Uterus (tissue), 4 donors: ENCODE data around the gene ATP5F1B. TPM values are rescaled to one million over a fixed set of nuclear protein-coding genes. Genes with fewer than 3 reads are reported as not detected.

Experiments
- DNase-seq, 2 donors: peaks; one replicate each; pipeline ENCODE4 v3.0.0-alpha.2; 2019 to 2020
- H3K27ac ChIP-seq, 2 donors: fragments of 200-600 bp; sonication (generic); 1 replicate in 1 of 2; 2 replicates in 1 of 2; pipeline ENCODE4 v1.5.1; 2016 to 2018
- H3K27me3 ChIP-seq, 2 donors: fragments of 200-600 bp; sonication (generic); one replicate each; pipeline ENCODE4 v1.5.1; 2018 to 2019; ENCODE audit warnings: control low read depth in 1 of 2
- H3K36me3 ChIP-seq, 2 donors: fragments of 200-600 bp; sonication (generic); one replicate each; pipeline ENCODE4 v1.5.1; 2019; ENCODE audit warnings: control low read depth in 1 of 2
- H3K4me1 ChIP-seq, 2 donors: fragments of 200-600 bp; sonication (generic); one replicate each; pipeline ENCODE4 v1.5.1; 2018 to 2019; ENCODE audit warnings: control low read depth in 1 of 2
- H3K4me3 ChIP-seq, 2 donors: fragments of 200-600 bp; sonication (generic); 1 replicate in 1 of 2; 2 replicates in 1 of 2; pipeline ENCODE4 v1.5.1; 2018 to 2019; ENCODE audit warnings: mild to moderate bottlenecking in 1 of 2
- H3K9me3 ChIP-seq, 2 donors: fragments of 200-600 bp; sonication (generic); one replicate each; pipeline ENCODE4 v1.5.1; 2019; ENCODE audit warnings: control low read depth in 1 of 2
- POLR2A ChIP-seq, 2 donors: fragments of 450-650 bp; IDR thresholded peaks; one replicate each; pipeline ENCODE4 v1.6.1; 2016; ENCODE audit warnings: antibody characterized with exemption in 2 of 2, mild to moderate bottlenecking in 1 of 2, moderate library complexity in 1 of 2
- intact Hi-C: fragments of 100-400 bp; cut with DNase I; formaldehyde crosslinking; loops from one replicate; pipeline ENCODE4 v1.15.1; 2023; ENCODE audit warnings: low total_unique reads
- total RNA-seq, 4 donors: library from RNA; depleted of rRNA in 3 of 4; stranded (reverse); fragments of >200 nt in 3 of 4; gene quantifications; one replicate each; pipeline versions ENCODE4 v1.1.0 to v1.2.4, GENCODE V29; 2014 to 2023
- TF ChIP-seq, protein P1 (sequence below), 4 experiments: fragments of 200-600 bp in 2 of 4; fragments of 450-650 bp in 2 of 4; sonication (generic) in 2 of 4; IDR thresholded peaks; one replicate each; pipeline ENCODE4 v1.5.1; 2016 to 2019; ENCODE audit warnings: antibody characterized with exemption in 4 of 4, mild to moderate bottlenecking in 2 of 4, moderate library complexity in 1 of 4
- donor health status: DM: yes; HTN: yes; CAD: no.

Gene ATP5F1B
- total RNA-seq, 4 donors from 2014 or later = 166 to 279 (median 244) TPM

DNA sequence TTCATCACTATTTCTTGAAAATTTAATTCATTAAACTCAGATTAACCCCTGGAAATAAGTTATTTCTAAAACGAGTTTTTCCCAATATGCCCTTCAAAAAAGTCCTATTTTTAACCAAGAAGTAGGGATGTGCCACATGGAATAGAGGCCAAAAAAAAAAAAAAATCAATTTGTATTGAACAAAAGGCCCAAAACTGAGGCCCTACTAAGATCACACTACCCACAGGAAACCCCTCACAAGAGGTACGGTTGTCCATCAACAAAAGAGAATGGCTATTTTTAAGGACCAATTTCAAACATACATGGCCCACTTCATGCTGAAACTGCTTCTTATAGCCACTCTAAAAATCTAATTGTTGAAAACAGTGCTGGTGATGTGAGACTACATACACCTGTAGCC, 8.2 kb downstream of the ATP5F1B start:
- H3K9me3 ChIP-seq = no peaks in the 10 kb centered on the region
- TF ChIP-seq POLR2A (IDR thresholded peaks at IDR 0.05) = no peak
- TF ChIP-seq, protein P1, sequence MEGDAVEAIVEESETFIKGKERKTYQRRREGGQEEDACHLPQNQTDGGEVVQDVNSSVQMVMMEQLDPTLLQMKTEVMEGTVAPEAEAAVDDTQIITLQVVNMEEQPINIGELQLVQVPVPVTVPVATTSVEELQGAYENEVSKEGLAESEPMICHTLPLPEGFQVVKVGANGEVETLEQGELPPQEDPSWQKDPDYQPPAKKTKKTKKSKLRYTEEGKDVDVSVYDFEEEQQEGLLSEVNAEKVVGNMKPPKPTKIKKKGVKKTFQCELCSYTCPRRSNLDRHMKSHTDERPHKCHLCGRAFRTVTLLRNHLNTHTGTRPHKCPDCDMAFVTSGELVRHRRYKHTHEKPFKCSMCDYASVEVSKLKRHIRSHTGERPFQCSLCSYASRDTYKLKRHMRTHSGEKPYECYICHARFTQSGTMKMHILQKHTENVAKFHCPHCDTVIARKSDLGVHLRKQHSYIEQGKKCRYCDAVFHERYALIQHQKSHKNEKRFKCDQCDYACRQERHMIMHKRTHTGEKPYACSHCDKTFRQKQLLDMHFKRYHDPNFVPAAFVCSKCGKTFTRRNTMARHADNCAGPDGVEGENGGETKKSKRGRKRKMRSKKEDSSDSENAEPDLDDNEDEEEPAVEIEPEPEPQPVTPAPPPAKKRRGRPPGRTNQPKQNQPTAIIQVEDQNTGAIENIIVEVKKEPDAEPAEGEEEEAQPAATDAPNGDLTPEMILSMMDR (IDR thresholded peaks at IDR 0.05) = no peak
- no peak overlapping the region for H3K4me3 ChIP-seq
- H3K27me3 ChIP-seq = no peaks in the 10 kb centered on the region
- H3K27ac ChIP-seq = peak overlapping the region; percentile 90 to 100
- DNase-seq = no peak
- intact Hi-C loops = loop anchor here (10.0 kb wide), 1 partner anchor 87 kb away; the partner anchor contains the start of gene NACA
- peaks cover 4 to 13% of the 10 kb centered on the region in 2 donors for H3K4me1 ChIP-seq
- no peaks in the 10 kb centered on the region for H3K36me3 ChIP-seq

DNA sequence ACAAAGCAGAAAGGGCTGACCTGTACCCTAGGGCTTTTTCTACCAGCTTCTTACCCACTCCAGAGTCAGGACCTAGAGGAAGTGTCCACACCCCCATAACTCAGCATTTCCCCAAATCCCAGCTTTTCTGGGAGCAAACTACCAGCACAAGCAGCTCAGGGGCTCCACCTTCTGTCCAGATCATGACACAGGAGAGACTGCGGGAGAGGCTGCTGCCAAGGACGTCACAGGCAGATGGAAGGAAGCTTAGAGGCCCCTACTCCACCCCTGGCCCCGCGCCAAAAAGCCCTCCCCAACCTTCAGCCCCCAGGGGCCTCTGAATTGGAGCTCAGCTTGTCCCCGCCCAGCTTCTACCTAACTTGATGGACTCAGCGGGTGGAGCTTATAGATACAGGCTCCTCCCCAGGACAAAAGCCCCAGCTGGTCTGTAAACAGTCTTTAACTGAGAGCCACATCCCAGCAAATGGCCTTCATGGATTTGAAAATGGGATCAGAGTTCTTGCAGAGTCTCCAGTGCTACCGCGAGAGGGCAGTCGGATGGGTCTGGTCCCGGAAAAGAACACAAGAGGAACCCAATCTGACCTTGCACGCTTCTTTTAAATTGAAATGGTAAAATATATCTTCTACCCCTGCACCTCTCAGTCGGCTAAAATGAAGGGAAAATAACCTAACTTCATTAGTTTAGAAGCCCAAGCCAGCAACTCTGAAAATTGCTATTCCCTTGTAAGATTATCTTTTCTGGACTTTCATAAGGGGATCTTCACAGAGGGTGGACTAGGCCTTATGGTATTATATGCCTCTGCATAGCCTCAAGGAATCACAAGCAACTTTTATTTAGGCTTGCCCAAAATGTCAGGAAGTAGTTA, 8.9 kb downstream of the ATP5F1B start:
- no peaks in the 10 kb centered on the region for H3K36me3 ChIP-seq
- peak overlapping the region; percentile 70 to 73 for H3K4me3 ChIP-seq
- intact Hi-C loops = loop anchor here (10.0 kb wide), 1 partner anchor 88 kb away; the partner anchor contains the start of gene NACA
- H3K27ac ChIP-seq = peak overlapping the region; percentile 90 to 100
- no peaks in the 10 kb centered on the region for H3K9me3 ChIP-seq
- DNase-seq = peak; percentile 100
- no peaks in the 10 kb centered on the region for H3K27me3 ChIP-seq
- H3K4me1 ChIP-seq = peaks cover 4 to 19% of the 10 kb centered on the region in 2 donors
- TF ChIP-seq, protein P1 (IDR thresholded peaks at IDR 0.05) = peak; percentile 54 to 63 (median 60)
- TF ChIP-seq POLR2A (IDR thresholded peaks at IDR 0.05) = peak; percentile 14 to 98

DNA sequence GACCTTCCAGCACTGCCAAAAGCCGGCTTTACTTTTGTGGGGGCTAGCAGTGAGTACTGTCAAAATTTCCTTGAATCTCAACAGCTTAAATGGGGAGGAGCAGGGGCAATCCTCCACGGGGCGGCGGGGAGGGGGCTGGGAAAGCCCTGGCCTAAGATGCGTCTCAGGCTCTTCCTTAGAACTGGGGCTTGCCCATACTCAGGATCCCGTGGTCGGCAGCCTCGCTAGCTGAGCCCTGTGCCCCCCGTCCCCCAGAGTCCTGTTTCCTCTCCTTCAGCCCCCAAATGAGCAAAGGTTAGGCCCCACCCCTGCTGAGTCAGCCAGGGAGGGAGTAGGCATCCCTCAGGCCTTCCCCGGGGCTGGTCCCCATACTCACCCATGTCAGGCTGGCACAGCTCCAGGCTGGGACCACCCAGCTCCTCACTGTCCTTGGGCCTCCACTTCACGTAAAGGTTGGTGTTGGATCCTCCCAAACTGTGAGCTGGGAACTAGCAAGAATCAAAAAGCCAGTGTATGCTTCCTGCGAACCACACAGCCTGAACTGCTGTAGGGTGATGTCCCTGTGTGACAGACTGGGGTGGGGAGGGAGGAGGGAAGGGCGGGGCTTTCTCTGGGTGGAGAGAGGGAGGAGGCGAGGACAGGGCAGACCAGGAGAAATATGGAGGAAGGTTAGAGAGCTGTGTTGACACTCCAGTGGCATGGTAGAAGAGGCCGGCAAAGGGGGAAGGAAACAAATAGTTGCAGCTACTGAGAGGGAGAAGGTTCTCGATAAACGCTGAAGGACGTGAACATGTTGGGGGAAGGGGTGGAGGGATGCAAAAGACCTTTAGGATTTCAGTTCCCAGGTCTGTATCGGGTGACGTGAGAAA, 9.7 kb downstream of the ATP5F1B start:
- peak overlapping the region; percentile 70 to 73 for H3K4me3 ChIP-seq
- no peaks in the 10 kb centered on the region for H3K27me3 ChIP-seq
- DNase-seq = peak; percentile 89 to 93
- intact Hi-C loops = loop anchor here (10.0 kb wide), 1 partner anchor 89 kb away; the partner anchor contains the start of gene NACA
- peak overlapping the region; percentile 90 to 100 for H3K27ac ChIP-seq
- no peaks in the 10 kb centered on the region for H3K36me3 ChIP-seq
- peak; percentile 63 to 81 for TF ChIP-seq POLR2A (IDR thresholded peaks at IDR 0.05)
- TF ChIP-seq, protein P1 (IDR thresholded peaks at IDR 0.05) = no peak
- H3K9me3 ChIP-seq = no peaks in the 10 kb centered on the region
- H3K4me1 ChIP-seq = peaks cover 4 to 26% of the 10 kb centered on the region in 2 donors

DNA sequence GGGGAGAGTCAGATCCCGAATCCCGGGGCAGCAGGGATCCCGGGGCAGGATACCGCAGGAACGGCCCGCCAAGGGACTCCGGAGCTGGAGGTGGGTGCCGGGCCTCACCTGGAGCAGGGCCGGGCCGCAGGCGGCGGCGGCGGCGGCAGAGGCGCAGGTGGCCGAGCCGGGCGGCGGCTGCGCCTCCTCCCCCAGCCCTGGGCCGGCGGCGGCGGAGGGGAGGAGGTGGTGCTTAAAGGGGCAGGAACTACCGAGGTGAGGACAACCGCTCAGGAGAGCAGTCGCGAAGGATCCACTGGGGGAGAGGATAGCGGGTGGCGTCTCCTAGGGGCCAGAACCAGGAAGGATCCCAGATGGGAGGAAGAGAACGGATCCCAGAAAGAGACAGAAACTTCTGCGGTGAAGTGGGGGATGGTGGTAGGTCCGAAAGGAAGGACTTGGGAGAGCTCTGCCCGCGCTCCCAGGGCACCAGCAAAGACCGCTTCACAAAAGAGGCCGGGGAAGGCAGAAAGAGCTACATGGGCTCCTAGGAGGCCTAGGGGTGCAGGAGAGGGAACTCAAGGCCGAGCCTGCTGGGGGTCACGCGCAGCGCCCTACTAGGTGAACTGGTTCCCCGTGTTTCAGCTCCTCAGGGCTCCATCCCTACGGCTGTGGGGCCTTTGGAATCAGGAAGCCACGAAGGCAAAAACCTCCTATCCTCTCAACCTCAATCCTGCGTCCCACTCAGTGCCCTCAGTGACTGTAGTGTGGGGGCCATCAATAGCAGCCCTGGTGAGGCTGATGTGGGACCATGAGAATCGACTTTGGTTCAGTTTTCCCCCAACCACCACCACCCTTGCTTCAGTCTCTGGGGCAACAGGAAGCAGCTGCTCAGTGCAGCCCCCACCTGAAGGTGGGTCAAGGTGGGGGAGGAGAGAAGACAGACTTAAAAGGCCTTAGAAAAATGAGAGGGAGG, 10.7 kb downstream of the ATP5F1B start:
- Histone ChIP-seq H3K4me1 (peaks cover 11 to 30% of the 10 kb centered on the region in 2 donors), H3K9me3 (no peaks in the 10 kb centered on the region), H3K27ac (peak overlapping the region; percentile 90 to 100), H3K4me3 (peak overlapping the region; percentile 70 to 73), H3K36me3 (no peaks in the 10 kb centered on the region), H3K27me3 (no peaks in the 10 kb centered on the region)
- DNase-seq = peak; percentile 79 to 82
- intact Hi-C loops = loop anchor here (10.0 kb wide), 1 partner anchor 90 kb away; the partner anchor contains the start of gene NACA
- TF ChIP-seq POLR2A (IDR thresholded peaks at IDR 0.05) = peak; percentile 59 to 72
- TF ChIP-seq, protein P1 (IDR thresholded peaks at IDR 0.05) = peak; percentile 34 to 60 (median 48)
